GM23338 (cell line): ENCODE measurements around the gene FMN2.

ENCODE experiments used
- CREB1 ChIP-seq: fragments of 250-450 bp; sonication (Bioruptor Pico); IDR thresholded peaks from 2 replicates; pipeline ENCODE4 v1.5.0; 2020; ENCODE audit warnings: low read depth, mild to moderate bottlenecking, moderate library complexity
- EZH2 ChIP-seq: fragments of 200-600 bp; sonication (generic); IDR thresholded peaks from one replicate; pipeline ENCODE4 v1.8.0; 2017; ENCODE audit warnings: antibody characterized with exemption, mild to moderate bottlenecking, low read depth; ENCODE audit not compliant: unreplicated experiment
- EZH2phosphoT487 ChIP-seq: fragments of 200-600 bp; sonication (generic); IDR thresholded peaks from one replicate; pipeline ENCODE4 v1.8.1; 2018; ENCODE audit warnings: antibody characterized with exemption; ENCODE audit not compliant: unreplicated experiment
- JUNB ChIP-seq: IDR thresholded peaks from one replicate; pipeline ENCODE4 v1.6.1; 2016; ENCODE audit warnings: antibody characterized with exemption; ENCODE audit not compliant: unreplicated experiment
- NANOG ChIP-seq: IDR thresholded peaks from 2 replicates; pipeline ENCODE4 v1.6.1; 2016; ENCODE audit warnings: antibody characterized with exemption, borderline replicate concordance
- POLR2AphosphoS5 ChIP-seq: IDR thresholded peaks from 2 replicates; pipeline ENCODE4 v1.6.1; 2016; ENCODE audit warnings: antibody characterized with exemption, low read depth
- TF ChIP-seq, protein P1 (sequence below), 2 experiments: fragments of 200-600 bp in 1 of 2; sonication (generic) in 1 of 2; conservative IDR thresholded peaks; 2 replicates each; pipeline versions ENCODE4 v1.5.1 to v1.6.1; 2016 to 2017; ENCODE audit warnings: antibody characterized with exemption in 2 of 2, low read depth in 2 of 2, mild to moderate bottlenecking in 2 of 2, moderate library complexity in 1 of 2

DNA sequence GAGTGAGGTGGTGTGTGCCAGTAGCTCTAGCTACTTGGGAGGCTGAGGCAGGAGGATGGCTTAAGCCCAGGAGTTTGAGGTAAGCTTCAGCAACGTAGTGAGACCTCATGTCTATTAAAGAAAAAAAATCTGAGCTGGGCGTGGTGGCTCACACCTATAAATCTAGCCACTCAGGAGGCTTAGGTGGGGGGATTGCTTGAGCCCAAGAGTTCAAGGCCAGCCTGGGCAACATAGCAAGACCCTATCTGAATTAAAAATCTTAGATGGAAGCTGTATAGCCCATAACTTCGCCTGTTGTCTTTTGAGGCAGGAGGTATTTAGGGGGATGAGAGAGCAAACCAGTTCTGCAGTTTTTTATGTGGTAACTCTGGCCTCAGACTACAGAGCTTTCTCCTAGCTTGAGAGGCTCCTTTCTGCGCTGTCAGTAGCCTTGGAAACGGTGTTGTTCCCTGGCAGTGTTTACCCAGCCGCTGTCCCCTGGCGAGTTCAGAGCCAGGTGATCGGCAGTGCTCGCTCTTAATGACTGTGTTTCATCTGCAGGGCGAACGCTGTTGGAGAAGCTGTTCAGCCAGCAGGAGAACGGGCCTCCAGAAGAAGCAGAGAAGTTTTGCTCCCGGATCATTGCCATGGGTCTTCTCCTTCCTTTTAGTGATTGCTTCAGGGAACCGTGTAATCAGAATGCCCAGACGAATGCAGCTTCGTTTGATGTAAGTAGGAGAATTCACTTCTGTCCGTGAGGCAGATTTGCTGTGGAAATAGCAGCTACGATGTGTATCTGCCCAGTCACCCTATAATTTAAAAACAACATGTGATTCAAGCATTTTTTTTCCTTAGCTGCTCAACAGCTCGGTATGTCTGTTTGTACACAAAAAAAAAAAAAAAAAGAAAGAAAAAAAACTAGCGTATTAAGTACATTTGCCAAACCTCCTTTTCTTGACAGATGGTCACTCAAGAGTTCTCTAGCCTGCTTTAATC, 31.2 kb downstream of the FMN2 start:
- TF ChIP-seq NANOG (no peak), JUNB (no peak), EZH2phosphoT487 (no peak), EZH2 (no peak), POLR2AphosphoS5 (no peak), CREB1 (CRISPR knock-in tag) (no peak)
- TF ChIP-seq, protein P1, sequence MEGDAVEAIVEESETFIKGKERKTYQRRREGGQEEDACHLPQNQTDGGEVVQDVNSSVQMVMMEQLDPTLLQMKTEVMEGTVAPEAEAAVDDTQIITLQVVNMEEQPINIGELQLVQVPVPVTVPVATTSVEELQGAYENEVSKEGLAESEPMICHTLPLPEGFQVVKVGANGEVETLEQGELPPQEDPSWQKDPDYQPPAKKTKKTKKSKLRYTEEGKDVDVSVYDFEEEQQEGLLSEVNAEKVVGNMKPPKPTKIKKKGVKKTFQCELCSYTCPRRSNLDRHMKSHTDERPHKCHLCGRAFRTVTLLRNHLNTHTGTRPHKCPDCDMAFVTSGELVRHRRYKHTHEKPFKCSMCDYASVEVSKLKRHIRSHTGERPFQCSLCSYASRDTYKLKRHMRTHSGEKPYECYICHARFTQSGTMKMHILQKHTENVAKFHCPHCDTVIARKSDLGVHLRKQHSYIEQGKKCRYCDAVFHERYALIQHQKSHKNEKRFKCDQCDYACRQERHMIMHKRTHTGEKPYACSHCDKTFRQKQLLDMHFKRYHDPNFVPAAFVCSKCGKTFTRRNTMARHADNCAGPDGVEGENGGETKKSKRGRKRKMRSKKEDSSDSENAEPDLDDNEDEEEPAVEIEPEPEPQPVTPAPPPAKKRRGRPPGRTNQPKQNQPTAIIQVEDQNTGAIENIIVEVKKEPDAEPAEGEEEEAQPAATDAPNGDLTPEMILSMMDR (conservative IDR thresholded peaks at IDR 0.05; ENCODE audit: low read depth in 2 of 2) = no peak
